Stimulated activated CD4-positive, alpha-beta T cell treated with anti-CD3 and anti-CD28 coated beads, Interleukin-2, amount 100 ng/mL, for 48 hours (primary cell): ENCODE measurements around the gene ZNF611.
"Not testable (repeated sequence)": the region's sequence is repeated elsewhere in the genome, so short reads cannot be mapped to it uniquely, and the experiment has no call there.

ENCODE experiments used
- DNase-seq, 2 donors: peaks; one replicate each; pipeline ENCODE4 v3.0.0-alpha.2; 2020

Gene ZNF611

GRCh38 chr19:52675239-52675638, 59.6 kb downstream of the ZNF611 start:
- not testable (repeated sequence) for DNase-seq

GRCh38 chr19:52673014-52673413, 61.8 kb downstream of the ZNF611 start:
- DNase-seq, result no peak

- DNase-seq, result no peak
These were observed 64.8 kb downstream of the ZNF611 start for GRCh38 chr19:52670046-52670445.

- no peak for DNase-seq
These were observed 65.3 kb downstream of the ZNF611 start for GRCh38 chr19:52669586-52669985.

- DNase-seq, result no peak
These were observed 66.9 kb downstream of the ZNF611 start for GRCh38 chr19:52667972-52668371.

- DNase-seq, result no peak
These were observed 68.3 kb downstream of the ZNF611 start for GRCh38 chr19:52666506-52666905.

GRCh38 chr19:52665529-52665928, 69.3 kb downstream of the ZNF611 start:
- no peak for DNase-seq

GRCh38 chr19:52665027-52665426, 69.8 kb downstream of the ZNF611 start:
- DNase-seq, result no peak

GRCh38 chr19:52664461-52664860, 70.4 kb downstream of the ZNF611 start:
- no peak for DNase-seq

GRCh38 chr19:52662631-52663030, 72.2 kb downstream of the ZNF611 start:
- no peak for DNase-seq

- no peak for DNase-seq
These were observed 73.9 kb downstream of the ZNF611 start for GRCh38 chr19:52660981-52661380.

GRCh38 chr19:52659013-52659412, 75.8 kb downstream of the ZNF611 start:
- DNase-seq, result no peak

GRCh38 chr19:52658595-52658994, 76.2 kb downstream of the ZNF611 start:
- DNase-seq, result no peak

- no peak for DNase-seq
These were observed 81.7 kb downstream of the ZNF611 start for GRCh38 chr19:52653161-52653560.
